Ishikawa (cell line): ENCODE measurements around the gene ASS1.

Experiments
- CEBPB ChIP-seq: IDR thresholded peaks from 2 replicates; pipeline ENCODE4 v1.6.1; 2012
- CREB1 ChIP-seq: IDR thresholded peaks from 2 replicates; pipeline ENCODE4 v1.6.1; 2012; ENCODE audit warnings: low read depth
- EGR1 ChIP-seq: IDR thresholded peaks from 2 replicates; pipeline ENCODE4 v1.6.1; 2012
- EP300 ChIP-seq: IDR thresholded peaks from 2 replicates; pipeline ENCODE4 v1.6.1; 2012; ENCODE audit warnings: borderline replicate concordance
- FOXM1 ChIP-seq: IDR thresholded peaks from 2 replicates; pipeline ENCODE4 v1.6.1; 2012; ENCODE audit warnings: low read depth, borderline replicate concordance
- NFIC ChIP-seq: IDR thresholded peaks from 2 replicates; pipeline ENCODE4 v1.6.1; 2012
- RAD21 ChIP-seq: IDR thresholded peaks from 2 replicates; pipeline ENCODE4 v1.6.1; 2012; ENCODE audit warnings: low read depth
- TAF1 ChIP-seq: IDR thresholded peaks from 2 replicates; pipeline ENCODE4 v1.6.1; 2012; ENCODE audit warnings: low read depth, mild to moderate bottlenecking
- TCF12 ChIP-seq: IDR thresholded peaks from 2 replicates; pipeline ENCODE4 v1.6.1; 2012; ENCODE audit warnings: low read depth
- TEAD4 ChIP-seq: IDR thresholded peaks from 2 replicates; pipeline ENCODE4 v1.6.1; 2012
- YY1 ChIP-seq: IDR thresholded peaks from 2 replicates; pipeline ENCODE4 v1.6.1; 2012; ENCODE audit warnings: low read depth
- ZBTB7A ChIP-seq: IDR thresholded peaks from 2 replicates; pipeline ENCODE4 v1.6.1; 2012; ENCODE audit warnings: low read depth
- TF ChIP-seq, protein P1 (sequence below): IDR thresholded peaks from 2 replicates; pipeline ENCODE4 v1.6.1; 2012; ENCODE audit warnings: low read depth, mild to moderate bottlenecking
- TF ChIP-seq, protein P2 (sequence below): IDR thresholded peaks from 2 replicates; pipeline ENCODE4 v1.6.1; 2012
- TF ChIP-seq, protein P3 (sequence below): IDR thresholded peaks from 2 replicates; pipeline ENCODE4 v1.6.1; 2012

Gene ASS1

DNA sequence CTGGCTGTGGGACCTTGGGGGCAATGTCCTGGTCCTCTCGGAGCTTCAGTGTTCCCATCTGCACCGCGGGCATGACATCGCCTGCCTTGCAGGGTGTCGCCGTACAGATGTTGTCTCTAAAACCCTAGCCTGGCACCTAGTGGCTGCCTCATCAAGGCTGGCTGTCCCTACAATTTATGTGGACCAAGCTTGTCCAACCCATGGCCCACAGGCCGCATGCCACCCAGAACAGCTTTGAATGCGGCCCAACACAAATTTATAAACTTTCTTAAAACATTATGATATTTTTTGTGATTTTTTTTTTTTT is 18.3 kb upstream of the ASS1 start:
- TF ChIP-seq ZBTB7A (no peak), EGR1 (no peak), TEAD4 (no peak), CREB1 (no peak)

DNA sequence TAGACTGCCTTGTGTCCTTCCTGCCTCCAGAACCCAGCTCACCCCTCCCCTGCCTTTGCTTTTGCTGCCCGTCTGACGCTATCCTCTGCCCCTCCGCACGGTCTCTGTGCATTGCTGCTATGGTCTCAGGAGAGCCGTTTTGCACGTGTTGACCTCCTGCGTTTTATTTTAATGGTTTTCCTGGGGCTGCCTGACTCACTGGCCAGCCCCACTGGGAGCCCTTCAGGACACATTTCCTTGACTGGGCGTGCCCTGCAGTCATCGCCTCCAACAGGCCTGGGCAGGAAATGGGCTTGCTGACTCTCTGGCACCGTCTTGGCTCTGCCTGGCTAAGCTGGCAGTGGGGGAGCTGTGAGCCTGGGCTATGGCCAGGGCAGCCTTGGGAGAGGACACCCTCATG is 17.9 kb upstream of the ASS1 start:
- 0 out of 2 replicates have a peak, but pooled peaks have one; percentile 17 for TF ChIP-seq RAD21
- TF ChIP-seq ZBTB7A: no peak

DNA sequence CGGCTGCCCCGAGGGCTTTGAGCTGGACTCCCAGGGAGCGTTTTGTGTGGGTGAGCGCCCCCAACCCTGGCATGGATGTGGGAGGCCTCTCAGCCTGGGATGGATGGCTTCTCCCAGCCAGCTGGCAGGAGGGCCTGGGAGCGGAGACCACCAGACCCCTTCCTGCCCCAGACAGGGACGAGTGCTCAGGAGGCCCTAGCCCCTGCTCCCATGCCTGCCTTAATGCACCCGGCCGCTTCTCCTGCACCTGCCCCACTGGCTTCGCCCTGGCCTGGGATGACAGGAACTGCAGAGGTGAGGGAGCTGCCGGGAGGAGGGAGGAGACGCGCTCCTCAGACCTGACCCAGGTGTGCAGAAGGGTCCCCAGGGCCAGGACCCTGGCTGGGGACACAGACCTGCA is 17.4 kb upstream of the ASS1 start:
- TF ChIP-seq YY1: no peak
- TF ChIP-seq EGR1: no peak
- TF ChIP-seq CEBPB: no peak
- TF ChIP-seq CREB1: no peak
- TF ChIP-seq TAF1: no peak
- TF ChIP-seq RAD21: no peak
- TF ChIP-seq, protein P1, sequence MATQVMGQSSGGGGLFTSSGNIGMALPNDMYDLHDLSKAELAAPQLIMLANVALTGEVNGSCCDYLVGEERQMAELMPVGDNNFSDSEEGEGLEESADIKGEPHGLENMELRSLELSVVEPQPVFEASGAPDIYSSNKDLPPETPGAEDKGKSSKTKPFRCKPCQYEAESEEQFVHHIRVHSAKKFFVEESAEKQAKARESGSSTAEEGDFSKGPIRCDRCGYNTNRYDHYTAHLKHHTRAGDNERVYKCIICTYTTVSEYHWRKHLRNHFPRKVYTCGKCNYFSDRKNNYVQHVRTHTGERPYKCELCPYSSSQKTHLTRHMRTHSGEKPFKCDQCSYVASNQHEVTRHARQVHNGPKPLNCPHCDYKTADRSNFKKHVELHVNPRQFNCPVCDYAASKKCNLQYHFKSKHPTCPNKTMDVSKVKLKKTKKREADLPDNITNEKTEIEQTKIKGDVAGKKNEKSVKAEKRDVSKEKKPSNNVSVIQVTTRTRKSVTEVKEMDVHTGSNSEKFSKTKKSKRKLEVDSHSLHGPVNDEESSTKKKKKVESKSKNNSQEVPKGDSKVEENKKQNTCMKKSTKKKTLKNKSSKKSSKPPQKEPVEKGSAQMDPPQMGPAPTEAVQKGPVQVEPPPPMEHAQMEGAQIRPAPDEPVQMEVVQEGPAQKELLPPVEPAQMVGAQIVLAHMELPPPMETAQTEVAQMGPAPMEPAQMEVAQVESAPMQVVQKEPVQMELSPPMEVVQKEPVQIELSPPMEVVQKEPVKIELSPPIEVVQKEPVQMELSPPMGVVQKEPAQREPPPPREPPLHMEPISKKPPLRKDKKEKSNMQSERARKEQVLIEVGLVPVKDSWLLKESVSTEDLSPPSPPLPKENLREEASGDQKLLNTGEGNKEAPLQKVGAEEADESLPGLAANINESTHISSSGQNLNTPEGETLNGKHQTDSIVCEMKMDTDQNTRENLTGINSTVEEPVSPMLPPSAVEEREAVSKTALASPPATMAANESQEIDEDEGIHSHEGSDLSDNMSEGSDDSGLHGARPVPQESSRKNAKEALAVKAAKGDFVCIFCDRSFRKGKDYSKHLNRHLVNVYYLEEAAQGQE: no peak
- TF ChIP-seq FOXM1: no peak
- TF ChIP-seq EP300: no peak
- no peak for TF ChIP-seq TCF12
- no peak for TF ChIP-seq TEAD4
- no peak for TF ChIP-seq ZBTB7A
- TF ChIP-seq, protein P2, sequence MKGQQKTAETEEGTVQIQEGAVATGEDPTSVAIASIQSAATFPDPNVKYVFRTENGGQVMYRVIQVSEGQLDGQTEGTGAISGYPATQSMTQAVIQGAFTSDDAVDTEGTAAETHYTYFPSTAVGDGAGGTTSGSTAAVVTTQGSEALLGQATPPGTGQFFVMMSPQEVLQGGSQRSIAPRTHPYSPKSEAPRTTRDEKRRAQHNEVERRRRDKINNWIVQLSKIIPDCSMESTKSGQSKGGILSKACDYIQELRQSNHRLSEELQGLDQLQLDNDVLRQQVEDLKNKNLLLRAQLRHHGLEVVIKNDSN: no peak
- no peak for TF ChIP-seq NFIC
- TF ChIP-seq, protein P3, sequence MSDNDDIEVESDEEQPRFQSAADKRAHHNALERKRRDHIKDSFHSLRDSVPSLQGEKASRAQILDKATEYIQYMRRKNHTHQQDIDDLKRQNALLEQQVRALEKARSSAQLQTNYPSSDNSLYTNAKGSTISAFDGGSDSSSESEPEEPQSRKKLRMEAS: no peak

DNA sequence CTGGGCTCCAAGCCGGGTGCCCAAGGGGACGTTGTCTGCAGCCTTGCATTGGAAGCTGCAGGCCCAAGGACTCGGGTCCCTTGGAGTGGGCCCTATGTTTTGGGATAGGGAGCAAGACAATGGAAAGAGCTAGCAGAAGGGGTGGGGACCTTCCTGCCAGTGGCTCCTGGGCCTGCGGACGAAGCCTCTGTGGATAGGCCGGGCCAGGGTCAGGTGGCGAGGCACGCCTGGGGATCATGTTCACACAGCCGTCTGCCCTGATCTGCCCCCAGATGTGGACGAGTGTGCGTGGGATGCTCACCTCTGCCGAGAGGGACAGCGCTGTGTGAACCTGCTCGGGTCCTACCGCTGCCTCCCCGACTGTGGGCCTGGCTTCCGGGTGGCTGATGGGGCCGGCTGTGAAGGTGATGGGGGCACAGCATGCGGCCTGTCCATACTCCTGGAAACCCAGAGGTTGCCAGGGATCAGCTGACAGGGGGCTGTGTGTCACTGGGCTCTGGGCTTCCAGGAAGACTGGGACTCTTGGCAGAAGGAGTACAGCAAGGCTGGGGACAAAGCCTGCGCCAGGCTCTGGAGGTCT is 16.6 kb upstream of the ASS1 start:
- TF ChIP-seq EGR1: no peak
- TF ChIP-seq TAF1: no peak
- no peak for TF ChIP-seq CEBPB
- TF ChIP-seq, protein P2: no peak
- TF ChIP-seq CREB1: no peak
- TF ChIP-seq ZBTB7A: no peak
- TF ChIP-seq, protein P3: no peak
- TF ChIP-seq EP300: no peak
- TF ChIP-seq TEAD4: no peak
- TF ChIP-seq TCF12: no peak
- TF ChIP-seq FOXM1: no peak
- TF ChIP-seq, protein P1: no peak

DNA sequence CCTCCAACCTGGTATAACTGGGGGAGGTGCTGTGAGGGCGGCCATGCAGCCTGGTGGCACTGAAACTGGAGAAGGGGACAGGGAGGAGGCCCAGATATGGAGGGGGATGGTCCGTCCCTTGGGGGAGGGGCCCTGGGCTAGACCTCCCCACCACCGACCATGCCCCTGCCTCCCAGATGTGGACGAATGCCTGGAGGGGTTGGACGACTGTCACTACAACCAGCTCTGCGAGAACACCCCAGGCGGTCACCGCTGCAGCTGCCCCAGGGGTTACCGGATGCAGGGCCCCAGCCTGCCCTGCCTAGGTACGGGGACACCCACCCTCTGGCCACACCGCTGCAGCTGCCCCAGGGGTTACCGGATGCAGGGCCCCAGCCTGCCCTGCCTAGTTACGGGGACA is 15.4 kb upstream of the ASS1 start:
- TF ChIP-seq TCF12 (no peak), RAD21 (no peak), TAF1 (no peak)
- TF ChIP-seq, protein P3: no peak
- TF ChIP-seq, protein P2: no peak

DNA sequence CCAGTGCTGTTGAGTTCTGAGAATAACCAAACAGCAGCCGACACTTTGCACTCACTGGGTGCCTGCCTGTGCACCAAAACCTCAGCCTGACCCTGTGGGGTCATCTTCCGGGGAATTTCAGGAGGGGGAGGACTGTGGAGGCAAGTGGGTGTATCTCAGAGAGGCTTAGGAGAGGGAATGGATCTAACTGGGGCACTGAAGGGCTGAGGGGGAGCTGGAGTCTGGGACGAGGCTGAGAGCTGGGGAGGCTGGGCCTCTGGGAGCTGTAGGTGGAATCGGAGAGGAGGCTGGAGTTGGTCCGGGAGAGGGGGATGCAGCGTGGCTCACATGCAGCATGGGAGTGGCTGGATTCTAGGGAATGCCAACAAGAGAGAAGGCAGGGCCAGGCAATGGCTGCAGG is 14.9 kb upstream of the ASS1 start:
- no peak for TF ChIP-seq YY1
- no peak for TF ChIP-seq TAF1
- no peak for TF ChIP-seq EGR1
- TF ChIP-seq, protein P2: no peak
- TF ChIP-seq TEAD4: no peak
